ENCODE measurements around the gene EID1.

Gene EID1, protein sequence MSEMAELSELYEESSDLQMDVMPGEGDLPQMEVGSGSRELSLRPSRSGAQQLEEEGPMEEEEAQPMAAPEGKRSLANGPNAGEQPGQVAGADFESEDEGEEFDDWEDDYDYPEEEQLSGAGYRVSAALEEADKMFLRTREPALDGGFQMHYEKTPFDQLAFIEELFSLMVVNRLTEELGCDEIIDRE

DNA sequence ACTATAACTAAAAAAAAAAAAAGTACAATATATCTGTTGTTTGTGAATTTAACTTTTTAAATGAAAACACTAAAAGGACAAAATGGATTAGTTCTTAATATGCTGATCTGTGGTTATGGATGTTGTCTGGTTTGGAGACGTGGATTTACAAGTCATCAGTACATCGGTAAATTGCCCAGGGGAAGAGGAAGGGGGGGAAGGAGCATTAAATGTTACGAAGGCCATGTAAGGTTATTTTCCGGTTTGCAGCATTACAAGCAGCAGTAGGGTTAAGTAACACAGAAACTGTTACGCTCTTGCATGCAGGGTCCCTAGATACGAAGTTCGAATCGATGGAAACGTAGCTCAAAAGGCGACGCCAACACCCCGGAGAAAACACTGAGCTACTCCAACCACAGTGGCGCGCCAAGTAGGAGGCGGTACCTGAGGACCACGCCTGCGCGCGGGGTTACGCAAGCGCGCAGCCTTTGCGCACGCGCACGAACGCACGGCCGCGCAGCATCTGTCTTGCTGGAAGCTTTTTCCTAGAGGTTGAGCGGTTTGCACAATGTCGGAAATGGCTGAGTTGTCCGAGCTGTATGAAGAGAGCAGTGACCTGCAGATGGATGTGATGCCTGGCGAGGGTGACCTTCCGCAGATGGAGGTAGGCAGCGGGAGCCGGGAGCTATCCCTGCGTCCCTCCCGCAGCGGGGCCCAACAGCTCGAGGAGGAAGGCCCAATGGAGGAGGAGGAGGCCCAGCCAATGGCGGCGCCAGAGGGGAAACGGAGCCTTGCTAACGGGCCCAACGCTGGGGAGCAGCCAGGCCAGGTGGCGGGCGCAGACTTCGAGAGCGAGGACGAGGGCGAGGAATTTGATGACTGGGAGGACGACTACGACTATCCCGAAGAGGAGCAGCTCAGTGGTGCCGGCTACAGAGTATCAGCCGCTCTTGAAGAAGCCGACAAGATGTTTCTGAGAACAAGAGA lies at the start of gene EID1:
EID1 (plus strand) TSS at position 505 of the 966 bp plus-strand sequence; CDS start at position 548, 43 bp downstream.
- Histone ChIP-seq H3K9me3 (replicated peaks; ENCODE audit: insufficient read depth, low read length) (no peaks in the 10 kb centered on the region), H3F3A (ENCODE audit: insufficient read depth, low read length) (peaks cover 6% of the 10 kb centered on the region; the same call in 1 of the 2 replicates), H4K20me1 (ENCODE audit: insufficient read depth, low read length) (no peaks in the 10 kb centered on the region), H3K9ac (ENCODE audit: low read length) (peak within 1 kb of the TSS; percentile 67), H3K79me2 (ENCODE audit: low read length) (peaks cover 21% of the 10 kb centered on the region), H2AFZ (ENCODE audit: low read length) (peak within 1 kb of the TSS; percentile 89), H3K27me3 (replicated peaks; ENCODE audit: insufficient read depth, low read length) (no peaks in the 10 kb centered on the region), H3K4me3 (ENCODE audit: low read length) (peak within 1 kb of the TSS; percentile 85), H3K4me2 (ENCODE audit: low read depth, low read length) (peak within 1 kb of the TSS; percentile 46), H3K4me1 (ENCODE audit: low read length) (no peaks in the 10 kb centered on the region), H3K27ac (ENCODE audit: low read length) (peak within 1 kb of the TSS; percentile 58; the same call in 1 of the 2 replicates), H3K9me2 (replicated peaks; ENCODE audit: insufficient read depth, low read length) (no peaks in the 10 kb centered on the region), H3K36me3 (replicated peaks; ENCODE audit: insufficient read depth, low read length) (no peaks in the 10 kb centered on the region)
- DNase-seq = peak; percentile 96
- TF ChIP-seq EZH2 (optimal IDR thresholded peaks at IDR 0.05; ENCODE audit: low read depth, low read length) (no peak), EZH2phosphoT487 (IDR thresholded peaks at IDR 0.05; ENCODE audit: low read length) (no peak)
- TF ChIP-seq, protein P1, sequence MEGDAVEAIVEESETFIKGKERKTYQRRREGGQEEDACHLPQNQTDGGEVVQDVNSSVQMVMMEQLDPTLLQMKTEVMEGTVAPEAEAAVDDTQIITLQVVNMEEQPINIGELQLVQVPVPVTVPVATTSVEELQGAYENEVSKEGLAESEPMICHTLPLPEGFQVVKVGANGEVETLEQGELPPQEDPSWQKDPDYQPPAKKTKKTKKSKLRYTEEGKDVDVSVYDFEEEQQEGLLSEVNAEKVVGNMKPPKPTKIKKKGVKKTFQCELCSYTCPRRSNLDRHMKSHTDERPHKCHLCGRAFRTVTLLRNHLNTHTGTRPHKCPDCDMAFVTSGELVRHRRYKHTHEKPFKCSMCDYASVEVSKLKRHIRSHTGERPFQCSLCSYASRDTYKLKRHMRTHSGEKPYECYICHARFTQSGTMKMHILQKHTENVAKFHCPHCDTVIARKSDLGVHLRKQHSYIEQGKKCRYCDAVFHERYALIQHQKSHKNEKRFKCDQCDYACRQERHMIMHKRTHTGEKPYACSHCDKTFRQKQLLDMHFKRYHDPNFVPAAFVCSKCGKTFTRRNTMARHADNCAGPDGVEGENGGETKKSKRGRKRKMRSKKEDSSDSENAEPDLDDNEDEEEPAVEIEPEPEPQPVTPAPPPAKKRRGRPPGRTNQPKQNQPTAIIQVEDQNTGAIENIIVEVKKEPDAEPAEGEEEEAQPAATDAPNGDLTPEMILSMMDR (IDR thresholded peaks at IDR 0.05; ENCODE audit: low read length) = no peak

DNA sequence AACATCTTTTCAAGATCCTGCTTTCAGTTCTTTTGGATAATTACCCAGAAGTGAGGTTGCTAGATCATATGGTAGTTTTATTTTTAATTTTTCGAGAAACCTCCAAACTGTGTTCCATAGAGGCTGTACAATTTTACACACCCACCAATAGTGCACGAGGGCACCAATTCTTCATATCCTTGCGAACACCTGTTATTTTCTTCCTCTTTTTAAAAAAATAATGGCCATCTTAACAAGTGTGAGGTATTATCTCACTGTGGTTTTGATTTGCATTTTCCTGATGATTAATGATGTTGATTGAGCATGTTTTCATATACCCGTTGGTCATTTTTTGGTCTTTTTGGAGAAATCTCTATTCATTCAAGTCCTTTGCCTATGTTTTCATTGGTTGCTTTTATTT lies 49.5 kb upstream of the EID1 start:
- H3K9me3 ChIP-seq (replicated peaks; ENCODE audit: insufficient read depth, low read length) = no peaks in the 10 kb centered on the region
- no peak overlapping the region for H2AFZ ChIP-seq (ENCODE audit: low read length)
- no peaks in the 10 kb centered on the region for H4K20me1 ChIP-seq (ENCODE audit: insufficient read depth, low read length)

DNA sequence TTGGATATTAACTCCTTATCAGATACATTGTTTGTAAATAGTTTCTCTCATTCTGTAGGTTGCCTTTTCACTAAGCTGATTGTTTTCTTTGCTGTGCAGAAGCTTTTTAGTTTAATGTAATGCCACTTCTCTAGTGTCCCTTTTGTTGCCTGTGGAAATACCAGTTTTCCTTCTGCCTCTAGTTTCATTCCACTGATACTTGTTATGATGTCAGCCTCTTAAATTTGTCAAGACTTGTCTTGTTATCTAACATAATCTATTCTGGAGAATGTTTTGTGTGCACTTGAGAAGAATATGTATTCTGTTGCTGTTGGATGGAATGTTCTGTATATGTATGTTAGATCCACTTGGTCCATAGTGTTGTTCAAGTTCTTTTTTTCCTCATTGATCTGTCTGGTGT lies 49.0 kb upstream of the EID1 start:
- H3K4me3 ChIP-seq (ENCODE audit: low read length) = no peak overlapping the region
- TF ChIP-seq EZH2 (optimal IDR thresholded peaks at IDR 0.05; ENCODE audit: low read depth, low read length) (no peak), EZH2phosphoT487 (IDR thresholded peaks at IDR 0.05; ENCODE audit: low read length) (no peak)
- TF ChIP-seq, protein P1 (IDR thresholded peaks at IDR 0.05; ENCODE audit: low read length) = no peak

More for the DNA sequence above, 49.5 kb upstream of the EID1 start:
- Histone ChIP-seq H3K4me3 (ENCODE audit: low read length) (no peak overlapping the region), H3K9me2 (replicated peaks; ENCODE audit: insufficient read depth, low read length) (no peaks in the 10 kb centered on the region), H3F3A (ENCODE audit: insufficient read depth, low read length) (no peaks in the 10 kb centered on the region), H3K79me2 (ENCODE audit: low read length) (no peaks in the 10 kb centered on the region), H3K4me1 (ENCODE audit: low read length) (no peaks in the 10 kb centered on the region), H3K4me2 (ENCODE audit: low read depth, low read length) (no peak overlapping the region), H3K9ac (ENCODE audit: low read length) (no peak overlapping the region), H3K27me3 (replicated peaks; ENCODE audit: insufficient read depth, low read length) (no peaks in the 10 kb centered on the region), H3K36me3 (replicated peaks; ENCODE audit: insufficient read depth, low read length) (no peaks in the 10 kb centered on the region), H3K27ac (ENCODE audit: low read length) (no peak overlapping the region)
- TF ChIP-seq EZH2phosphoT487 (IDR thresholded peaks at IDR 0.05; ENCODE audit: low read length) (no peak), EZH2 (optimal IDR thresholded peaks at IDR 0.05; ENCODE audit: low read depth, low read length) (no peak)
- TF ChIP-seq, protein P1 (IDR thresholded peaks at IDR 0.05; ENCODE audit: low read length) = no peak
- no peak for DNase-seq

More for the DNA sequence above, 49.0 kb upstream of the EID1 start:
- H3K27me3 ChIP-seq (replicated peaks; ENCODE audit: insufficient read depth, low read length) = no peaks in the 10 kb centered on the region
- no peaks in the 10 kb centered on the region for H3F3A ChIP-seq (ENCODE audit: insufficient read depth, low read length)
- H3K4me2 ChIP-seq (ENCODE audit: low read depth, low read length) = no peak overlapping the region
- no peaks in the 10 kb centered on the region for H3K9me3 ChIP-seq (replicated peaks; ENCODE audit: insufficient read depth, low read length)
- DNase-seq = no peak
- H2AFZ ChIP-seq (ENCODE audit: low read length) = no peak overlapping the region
- H3K4me1 ChIP-seq (ENCODE audit: low read length) = no peaks in the 10 kb centered on the region
- no peaks in the 10 kb centered on the region for H3K9me2 ChIP-seq (replicated peaks; ENCODE audit: insufficient read depth, low read length)
- no peaks in the 10 kb centered on the region for H3K79me2 ChIP-seq (ENCODE audit: low read length)
- H3K9ac ChIP-seq (ENCODE audit: low read length) = no peak overlapping the region
- no peak overlapping the region for H3K27ac ChIP-seq (ENCODE audit: low read length)
- no peaks in the 10 kb centered on the region for H3K36me3 ChIP-seq (replicated peaks; ENCODE audit: insufficient read depth, low read length)
- no peaks in the 10 kb centered on the region for H4K20me1 ChIP-seq (ENCODE audit: insufficient read depth, low read length)

All from MM.1S (cell line).